GM12875 (cell line): Measurements from ENCODE around the gene IFNAR1.

Source experiments
- H3K4me3 ChIP-seq: one replicate; pipeline ENCODE4 v1.5.1; 2011; ENCODE audit warnings: low read depth, low read length, control low read depth
- CTCF ChIP-seq: IDR thresholded peaks from 2 replicates; pipeline ENCODE4 v1.5.1; 2011; ENCODE audit warnings: low read depth, mild to moderate bottlenecking, control low read depth, inconsistent platforms, low read length, moderate library complexity, borderline replicate concordance; ENCODE audit not compliant: insufficient read depth

IFNAR1 gene

GRCh38 chr21:33393348-33393747, 68.6 kb downstream of the IFNAR1 start:
- H3K4me3 ChIP-seq: no peak overlapping the region
- TF ChIP-seq CTCF: no peak

- TF ChIP-seq CTCF: no peak
- no peak overlapping the region for H3K4me3 ChIP-seq
Measured at GRCh38 chr21:33394260-33394659, 69.5 kb downstream of the IFNAR1 start.

- no peak overlapping the region for H3K4me3 ChIP-seq
- TF ChIP-seq CTCF: no peak
Measured at GRCh38 chr21:33395891-33396331, 71.1 kb downstream of the IFNAR1 start.

GRCh38 chr21:33396436-33396835, 71.7 kb downstream of the IFNAR1 start:
- TF ChIP-seq CTCF: no peak
- no peak overlapping the region for H3K4me3 ChIP-seq

- no peak overlapping the region for H3K4me3 ChIP-seq
- TF ChIP-seq CTCF: no peak
Measured at GRCh38 chr21:33396951-33397350, 72.2 kb downstream of the IFNAR1 start.

GRCh38 chr21:33397717-33398116, 72.9 kb downstream of the IFNAR1 start:
- TF ChIP-seq CTCF: no peak
- H3K4me3 ChIP-seq: no peak overlapping the region

- H3K4me3 ChIP-seq: no peak overlapping the region
- no peak for TF ChIP-seq CTCF
Measured at GRCh38 chr21:33398361-33398760, 73.6 kb downstream of the IFNAR1 start.
